ENCODE measurements around the gene SPAG16. TPM values are rescaled to one million over a fixed set of nuclear protein-coding genes. Genes with fewer than 3 reads are reported as not detected.

Gene SPAG16
- total RNA-seq, 1 experiment from 2014 or later: 13.0 TPM

GRCh38 chr2:214264171-214264570 lies 979.9 kb downstream of the SPAG16 start:
- no peak for TF ChIP-seq TCF7L2 (IDR thresholded peaks at IDR 0.05; ENCODE audit: low read depth, low read length)
- TF ChIP-seq, protein P1, sequence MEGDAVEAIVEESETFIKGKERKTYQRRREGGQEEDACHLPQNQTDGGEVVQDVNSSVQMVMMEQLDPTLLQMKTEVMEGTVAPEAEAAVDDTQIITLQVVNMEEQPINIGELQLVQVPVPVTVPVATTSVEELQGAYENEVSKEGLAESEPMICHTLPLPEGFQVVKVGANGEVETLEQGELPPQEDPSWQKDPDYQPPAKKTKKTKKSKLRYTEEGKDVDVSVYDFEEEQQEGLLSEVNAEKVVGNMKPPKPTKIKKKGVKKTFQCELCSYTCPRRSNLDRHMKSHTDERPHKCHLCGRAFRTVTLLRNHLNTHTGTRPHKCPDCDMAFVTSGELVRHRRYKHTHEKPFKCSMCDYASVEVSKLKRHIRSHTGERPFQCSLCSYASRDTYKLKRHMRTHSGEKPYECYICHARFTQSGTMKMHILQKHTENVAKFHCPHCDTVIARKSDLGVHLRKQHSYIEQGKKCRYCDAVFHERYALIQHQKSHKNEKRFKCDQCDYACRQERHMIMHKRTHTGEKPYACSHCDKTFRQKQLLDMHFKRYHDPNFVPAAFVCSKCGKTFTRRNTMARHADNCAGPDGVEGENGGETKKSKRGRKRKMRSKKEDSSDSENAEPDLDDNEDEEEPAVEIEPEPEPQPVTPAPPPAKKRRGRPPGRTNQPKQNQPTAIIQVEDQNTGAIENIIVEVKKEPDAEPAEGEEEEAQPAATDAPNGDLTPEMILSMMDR (IDR thresholded peaks at IDR 0.05): no peak
- in situ Hi-C loops (cut with HindIII; ENCODE audit: low pct_unique_long_range_greater_than_20kb, low sequenced_read_pairs): no loop called here
- no peak overlapping the region for H3K27ac ChIP-seq (ENCODE audit: low read length)
- POLR2A ChIA-PET: no interaction called here
- H3K9me3 ChIP-seq (ENCODE audit: control insufficient read depth, insufficient read depth, low read depth, low read length): no peaks in the 10 kb centered on the region; the same call in 1 of the 2 replicates
- H3K36me3 ChIP-seq (ENCODE audit: control insufficient read depth, insufficient read depth, low read length): no peaks in the 10 kb centered on the region
- intact Hi-C loops (cut with micrococcal nuclease; ENCODE audit: unreplicated experiment): no loop called here
- BruUV-seq (replicated peaks): no TSS peak
- no peak overlapping the region for H3K4me3 ChIP-seq (ENCODE audit: low read depth in 2 of 2, low read length in 2 of 2)
- CTCF ChIA-PET: no interaction called here
- no peaks in the 10 kb centered on the region for H3K27me3 ChIP-seq (ENCODE audit: control insufficient read depth, insufficient read depth, low read length)
- ATAC-seq: no peak
- DNase-seq (ENCODE audit: low read depth, low spot score): no peak
- H3K4me1 ChIP-seq (ENCODE audit: control insufficient read depth, insufficient read depth, low read length): no peaks in the 10 kb centered on the region

DNA sequence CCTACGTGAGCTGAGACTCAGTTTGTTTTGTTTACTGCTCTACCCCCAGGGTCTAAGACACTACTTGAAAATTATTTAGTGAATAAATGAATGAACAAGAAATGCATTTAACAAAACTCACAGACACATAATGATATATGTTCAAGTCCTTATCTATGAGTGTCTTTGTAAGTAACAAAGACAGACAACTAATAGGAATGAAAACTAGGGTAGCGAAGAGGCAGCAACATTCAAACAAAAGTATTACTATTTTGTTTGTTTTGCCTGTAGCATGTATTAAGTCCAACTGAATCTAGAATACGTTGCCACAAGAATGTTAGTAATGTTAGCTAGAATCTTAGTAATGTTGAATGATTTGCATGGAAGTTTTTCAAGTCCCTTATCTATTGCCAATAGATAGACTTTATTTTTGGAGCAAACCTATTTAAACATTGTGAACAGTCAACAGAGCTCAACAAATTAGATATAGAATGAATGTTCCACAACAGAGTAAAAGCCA lies 981.8 kb downstream of the SPAG16 start:
- no peaks in the 10 kb centered on the region for H3K4me1 ChIP-seq (ENCODE audit: control insufficient read depth, insufficient read depth, low read length)
- CTCF ChIA-PET: no interaction called here
- no peak for DNase-seq (ENCODE audit: low read depth, low spot score)
- POLR2A ChIA-PET: no interaction called here
- in situ Hi-C loops (cut with HindIII; ENCODE audit: low pct_unique_long_range_greater_than_20kb, low sequenced_read_pairs) (no loop called here), intact Hi-C loops (cut with micrococcal nuclease; ENCODE audit: unreplicated experiment) (no loop called here)
- no peak overlapping the region for H3K27ac ChIP-seq (ENCODE audit: low read length)
- H3K36me3 ChIP-seq (ENCODE audit: control insufficient read depth, insufficient read depth, low read length): no peaks in the 10 kb centered on the region
- TF ChIP-seq POLR2AphosphoS5 (IDR thresholded peaks at IDR 0.05; ENCODE audit: low read depth, low read length) (no peak), SIN3A (IDR thresholded peaks at IDR 0.05; ENCODE audit: borderline replicate concordance, insufficient read depth, low read depth, low read length) (no peak), TCF7L2 (IDR thresholded peaks at IDR 0.05; ENCODE audit: low read depth, low read length) (no peak)
- TF ChIP-seq, protein P1 (IDR thresholded peaks at IDR 0.05): no peak
- TF ChIP-seq, protein P2, sequence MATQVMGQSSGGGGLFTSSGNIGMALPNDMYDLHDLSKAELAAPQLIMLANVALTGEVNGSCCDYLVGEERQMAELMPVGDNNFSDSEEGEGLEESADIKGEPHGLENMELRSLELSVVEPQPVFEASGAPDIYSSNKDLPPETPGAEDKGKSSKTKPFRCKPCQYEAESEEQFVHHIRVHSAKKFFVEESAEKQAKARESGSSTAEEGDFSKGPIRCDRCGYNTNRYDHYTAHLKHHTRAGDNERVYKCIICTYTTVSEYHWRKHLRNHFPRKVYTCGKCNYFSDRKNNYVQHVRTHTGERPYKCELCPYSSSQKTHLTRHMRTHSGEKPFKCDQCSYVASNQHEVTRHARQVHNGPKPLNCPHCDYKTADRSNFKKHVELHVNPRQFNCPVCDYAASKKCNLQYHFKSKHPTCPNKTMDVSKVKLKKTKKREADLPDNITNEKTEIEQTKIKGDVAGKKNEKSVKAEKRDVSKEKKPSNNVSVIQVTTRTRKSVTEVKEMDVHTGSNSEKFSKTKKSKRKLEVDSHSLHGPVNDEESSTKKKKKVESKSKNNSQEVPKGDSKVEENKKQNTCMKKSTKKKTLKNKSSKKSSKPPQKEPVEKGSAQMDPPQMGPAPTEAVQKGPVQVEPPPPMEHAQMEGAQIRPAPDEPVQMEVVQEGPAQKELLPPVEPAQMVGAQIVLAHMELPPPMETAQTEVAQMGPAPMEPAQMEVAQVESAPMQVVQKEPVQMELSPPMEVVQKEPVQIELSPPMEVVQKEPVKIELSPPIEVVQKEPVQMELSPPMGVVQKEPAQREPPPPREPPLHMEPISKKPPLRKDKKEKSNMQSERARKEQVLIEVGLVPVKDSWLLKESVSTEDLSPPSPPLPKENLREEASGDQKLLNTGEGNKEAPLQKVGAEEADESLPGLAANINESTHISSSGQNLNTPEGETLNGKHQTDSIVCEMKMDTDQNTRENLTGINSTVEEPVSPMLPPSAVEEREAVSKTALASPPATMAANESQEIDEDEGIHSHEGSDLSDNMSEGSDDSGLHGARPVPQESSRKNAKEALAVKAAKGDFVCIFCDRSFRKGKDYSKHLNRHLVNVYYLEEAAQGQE (IDR thresholded peaks at IDR 0.05; ENCODE audit: insufficient read depth in 1 of 2, low read depth in 2 of 2, low read length in 1 of 2): no peak
- no peaks in the 10 kb centered on the region; the same call in 1 of the 2 replicates for H3K9me3 ChIP-seq (ENCODE audit: control insufficient read depth, insufficient read depth, low read depth, low read length)
- no TSS peak for BruUV-seq (replicated peaks)
- ATAC-seq: no peak
- no peaks in the 10 kb centered on the region for H3K27me3 ChIP-seq (ENCODE audit: control insufficient read depth, insufficient read depth, low read length)
- H3K4me3 ChIP-seq (ENCODE audit: low read depth in 2 of 2, low read length in 2 of 2): no peak overlapping the region

Data from Panc1 (cell line).